ENCODE data around the gene PIM1. TPM values are rescaled to one million over a fixed set of nuclear protein-coding genes. Genes with fewer than 3 reads are reported as not detected.
A peak's percentile ranks its signal among the peaks of the same experiment; 100 is the strongest.

Gene PIM1
- total RNA-seq, 2 experiments from 2014 or later, result 166 to 168 TPM

DNA sequence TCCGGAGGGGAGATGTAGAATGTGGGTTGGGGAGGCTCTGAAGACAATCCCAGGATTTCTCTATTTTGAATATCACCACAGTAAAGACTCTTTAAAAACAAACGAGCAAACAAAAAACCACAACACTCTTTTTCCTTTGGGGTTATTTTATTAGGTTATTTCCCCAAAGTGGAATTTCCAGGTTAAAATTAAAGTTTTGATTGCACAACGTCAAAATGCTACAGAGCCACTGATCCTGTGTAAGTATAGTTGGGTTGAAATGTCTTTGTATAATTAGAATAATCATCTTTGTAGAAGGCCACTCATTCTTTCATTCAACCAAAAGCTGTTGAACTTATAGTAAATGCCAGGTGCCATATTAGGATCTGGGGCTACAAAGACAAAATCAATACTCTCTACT lies 19.6 kb upstream of the PIM1 start:
- no peak overlapping the region for H3K4me3 Mint-ChIP-seq
- peak overlapping the region; percentile 76 for H3K27ac Mint-ChIP-seq

DNA sequence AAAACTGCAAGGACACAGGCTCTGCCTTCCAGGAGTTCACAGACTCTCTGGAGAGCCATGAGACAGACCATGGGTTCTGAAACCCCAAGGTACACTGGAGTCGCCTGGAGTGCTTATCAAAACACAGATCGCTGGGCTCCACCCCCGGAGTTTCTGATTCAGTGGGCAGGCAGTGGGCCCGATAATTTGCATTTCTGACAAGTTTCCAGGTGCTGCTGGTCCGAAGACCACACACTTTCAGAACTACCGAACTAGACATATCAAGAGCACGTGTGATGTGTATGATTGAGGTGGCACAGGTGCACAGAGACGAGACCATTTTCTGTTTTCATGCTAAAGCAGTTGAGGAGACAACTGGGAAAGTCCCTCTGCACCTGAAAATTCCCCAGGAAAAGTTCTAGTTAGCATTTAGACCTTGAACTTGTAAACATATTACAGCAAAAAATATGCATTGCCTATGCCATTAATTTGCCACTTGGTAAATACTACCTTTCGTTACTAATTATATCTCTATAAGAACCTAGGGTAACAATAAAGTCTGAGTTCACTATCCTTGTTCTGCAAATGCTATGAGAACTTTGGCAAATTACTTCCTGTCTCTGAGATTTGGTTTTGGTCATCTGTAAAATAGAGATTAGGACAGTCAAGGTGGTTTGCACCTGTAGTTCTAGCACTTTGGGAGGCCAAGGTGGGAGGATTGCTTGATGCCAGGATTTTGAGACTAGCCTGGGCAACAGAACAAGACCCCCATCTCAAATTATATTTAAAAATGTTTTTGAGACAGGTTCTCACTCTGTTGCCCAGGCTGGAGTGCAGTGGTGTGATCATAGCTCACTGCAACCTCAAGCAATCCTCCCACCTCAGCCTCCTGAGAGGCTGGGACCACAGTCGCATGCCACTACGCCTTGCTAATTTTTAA lies 14.3 kb upstream of the PIM1 start:
- H3K4me3 Mint-ChIP-seq, result peak overlapping the region; percentile 36
- peaks cover 30% of the 10 kb centered on the region for H3K4me1 Mint-ChIP-seq
- DNase-seq, result peak; percentile 75
- no peaks in the 10 kb centered on the region for H3K9me3 Mint-ChIP-seq
- H3K27me3 Mint-ChIP-seq, result no peaks in the 10 kb centered on the region
- no peaks in the 10 kb centered on the region for H3K36me3 Mint-ChIP-seq
- peak overlapping the region; percentile 84 for H3K27ac Mint-ChIP-seq

More for the DNA sequence above, 19.6 kb upstream of the PIM1 start:
- no peak for DNase-seq
- Mint-ChIP-seq H3K27me3 (no peaks in the 10 kb centered on the region), H3K4me1 (peaks cover 23% of the 10 kb centered on the region), H3K9me3 (no peaks in the 10 kb centered on the region), H3K36me3 (no peaks in the 10 kb centered on the region)

DNA sequence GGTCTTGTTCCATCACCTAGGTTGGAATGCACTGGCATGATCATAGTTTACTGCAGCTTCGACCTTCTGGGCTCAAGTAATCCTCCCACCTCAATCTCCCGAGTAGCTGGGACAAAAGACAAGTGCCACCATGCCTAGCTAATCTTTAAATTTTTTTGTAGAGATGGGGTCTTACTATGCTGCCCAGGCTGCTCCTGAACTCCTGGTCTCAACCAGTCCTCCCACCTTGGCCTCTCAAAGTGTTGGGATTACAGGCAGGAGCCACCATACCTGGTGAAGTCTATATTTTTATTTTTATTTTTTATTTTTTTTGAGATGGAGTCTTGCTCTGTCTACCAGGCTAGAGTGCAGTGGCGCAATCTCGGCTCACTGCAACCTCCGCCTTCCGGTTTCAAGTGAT lies 11.4 kb upstream of the PIM1 start:
- Mint-ChIP-seq H3K27ac (no peak overlapping the region), H3K4me3 (no peak overlapping the region), H3K9me3 (no peaks in the 10 kb centered on the region), H3K27me3 (no peaks in the 10 kb centered on the region), H3K36me3 (no peaks in the 10 kb centered on the region), H3K4me1 (peaks cover 31% of the 10 kb centered on the region)
- no peak for DNase-seq

DNA sequence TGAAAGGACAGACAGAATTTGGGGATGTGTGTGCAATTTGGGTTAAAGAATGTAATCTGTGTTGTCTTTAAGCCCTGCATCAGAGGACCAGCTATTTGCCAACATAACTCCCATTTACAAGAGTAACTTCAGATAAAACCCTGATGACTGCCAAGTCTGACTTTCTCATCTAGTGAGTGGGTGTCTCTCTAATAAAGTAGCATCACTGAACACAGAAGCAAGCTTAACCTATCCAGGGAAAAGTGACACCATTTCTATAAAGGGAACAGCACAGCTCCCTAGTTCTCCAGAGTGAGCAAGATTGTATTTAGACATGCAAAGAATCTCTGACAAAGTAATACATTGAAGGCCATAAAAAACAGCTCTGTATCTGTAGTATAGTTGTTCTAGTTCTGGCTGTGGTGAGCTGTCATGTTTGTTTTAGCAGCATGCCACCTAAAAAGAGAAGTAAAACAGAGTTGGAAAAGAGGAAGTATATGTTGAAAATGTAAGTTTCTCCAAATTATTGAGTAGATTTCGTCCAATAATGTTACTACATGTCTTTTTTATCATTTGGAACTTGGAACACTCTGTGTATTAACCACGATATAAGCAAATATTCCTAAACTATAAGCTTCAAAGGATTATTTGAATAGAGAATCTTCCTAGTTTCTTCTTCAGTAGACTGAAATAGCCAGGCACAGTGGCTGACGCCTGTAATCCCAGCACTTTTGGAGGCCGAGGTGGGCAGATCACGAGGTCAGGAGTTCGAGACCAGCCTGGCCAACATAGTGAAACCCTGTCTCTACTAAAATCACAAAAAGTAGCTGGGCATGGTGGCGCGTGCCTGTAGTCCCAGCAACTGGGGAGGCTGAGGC lies 8.8 kb upstream of the PIM1 start:
- no peak overlapping the region for H3K4me3 Mint-ChIP-seq
- no peak for DNase-seq
- H3K27me3 Mint-ChIP-seq, result no peaks in the 10 kb centered on the region
- no peak overlapping the region for H3K27ac Mint-ChIP-seq
- H3K9me3 Mint-ChIP-seq, result no peaks in the 10 kb centered on the region
- H3K36me3 Mint-ChIP-seq, result no peaks in the 10 kb centered on the region
- H3K4me1 Mint-ChIP-seq, result peaks cover 19% of the 10 kb centered on the region

DNA sequence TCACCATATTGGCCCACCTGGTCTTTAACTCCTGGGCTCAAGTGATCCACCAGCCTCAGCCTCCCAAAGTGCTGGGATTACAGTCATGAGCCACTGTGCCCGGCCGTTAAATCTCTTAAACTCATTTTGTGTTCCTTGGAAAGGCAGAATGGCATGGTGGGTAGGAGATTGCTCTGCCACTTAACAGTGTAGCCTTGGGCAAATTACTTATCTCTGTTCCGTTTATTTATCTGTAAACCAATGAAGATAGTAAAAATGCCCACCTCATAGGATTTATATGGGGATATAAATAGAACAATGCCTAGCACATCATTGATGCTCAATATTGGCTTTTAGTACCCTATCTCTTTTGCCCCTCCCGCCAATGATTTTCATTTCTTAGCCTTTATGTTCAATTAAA lies 7.2 kb upstream of the PIM1 start:
- H3K4me3 Mint-ChIP-seq, result no peak overlapping the region
- H3K27me3 Mint-ChIP-seq, result no peaks in the 10 kb centered on the region
- H3K9me3 Mint-ChIP-seq, result no peaks in the 10 kb centered on the region
- peaks cover 7% of the 10 kb centered on the region for H3K4me1 Mint-ChIP-seq
- H3K36me3 Mint-ChIP-seq, result no peaks in the 10 kb centered on the region
- no peak for DNase-seq
- H3K27ac Mint-ChIP-seq, result no peak overlapping the region

DNA sequence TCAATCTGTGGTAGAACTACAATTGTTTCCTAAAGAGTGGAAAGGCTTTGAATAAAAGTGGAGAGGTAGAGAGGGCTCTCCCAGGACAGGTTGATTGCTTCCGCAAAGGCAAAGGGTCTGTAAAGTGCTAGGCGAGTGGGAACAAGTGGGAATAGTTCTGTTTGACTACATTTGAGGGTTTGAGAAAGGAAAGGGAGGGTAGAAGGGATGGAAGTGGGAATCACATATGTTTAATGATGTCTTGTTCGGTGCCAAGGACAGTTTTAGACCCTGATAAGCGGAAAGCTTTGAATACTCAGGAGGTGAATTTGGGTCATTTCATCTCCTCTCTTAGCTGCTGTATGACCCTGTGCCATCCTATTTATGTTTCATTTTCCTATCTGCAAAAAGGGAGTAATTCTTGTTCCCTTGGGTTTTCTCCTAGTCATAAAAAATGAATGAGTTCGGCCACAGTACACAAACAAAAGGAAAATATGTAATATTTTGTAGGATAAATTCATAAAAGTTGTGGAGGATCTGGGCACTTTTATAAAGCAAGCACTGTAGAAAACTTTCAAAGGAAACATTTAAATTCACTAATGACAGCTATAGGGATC lies 1.7 kb upstream of the PIM1 start:
- H3K27me3 Mint-ChIP-seq, result no peaks in the 10 kb centered on the region
- DNase-seq, result no peak

DNA sequence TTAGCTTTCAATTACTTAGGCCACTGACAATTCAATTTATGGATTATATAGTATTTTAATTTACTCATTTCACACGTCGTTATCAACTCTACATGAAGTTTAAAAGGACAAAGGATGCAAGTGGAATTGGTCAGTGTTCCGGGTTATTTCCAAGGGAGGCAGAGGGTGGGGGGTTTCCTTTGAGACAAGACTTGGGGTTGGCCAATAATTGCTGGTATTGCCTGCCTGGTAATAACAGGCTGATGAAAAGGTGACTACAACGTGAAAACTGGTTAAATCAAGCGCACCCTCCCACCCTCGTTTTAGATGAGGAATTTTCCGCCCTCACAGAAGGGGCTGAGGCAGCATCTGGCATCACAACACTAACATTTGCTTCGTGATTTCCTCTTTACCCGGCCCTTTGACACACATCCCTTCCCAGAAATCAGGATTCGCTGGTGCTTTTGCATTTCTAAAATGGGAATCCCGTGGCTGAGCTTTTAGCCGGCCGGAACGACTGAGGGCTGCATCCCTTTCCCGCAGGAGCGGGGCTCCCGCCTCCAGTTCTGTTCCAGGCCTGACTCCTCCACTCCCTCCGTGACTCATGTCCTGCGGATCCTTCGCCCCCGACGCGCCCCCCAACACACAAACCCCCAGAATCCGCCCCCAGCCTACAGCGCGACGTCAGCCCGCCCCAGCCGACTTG lies 999 bp upstream of the PIM1 start:
- Mint-ChIP-seq H3K4me3 (peak overlapping the region; percentile 91), H3K4me1 (peaks cover 32% of the 10 kb centered on the region), H3K36me3 (peaks cover 33% of the 10 kb centered on the region), H3K27ac (peak overlapping the region; percentile 98), H3K9me3 (no peaks in the 10 kb centered on the region), H3K27me3 (no peaks in the 10 kb centered on the region)
- peak; percentile 44 for DNase-seq

More for the DNA sequence above, 1.7 kb upstream of the PIM1 start:
- H3K27ac Mint-ChIP-seq, result peak overlapping the region; percentile 98
- H3K4me1 Mint-ChIP-seq, result peaks cover 25% of the 10 kb centered on the region
- H3K4me3 Mint-ChIP-seq, result peak overlapping the region; percentile 91
- H3K36me3 Mint-ChIP-seq, result peaks cover 26% of the 10 kb centered on the region
- no peaks in the 10 kb centered on the region for H3K9me3 Mint-ChIP-seq

DNA sequence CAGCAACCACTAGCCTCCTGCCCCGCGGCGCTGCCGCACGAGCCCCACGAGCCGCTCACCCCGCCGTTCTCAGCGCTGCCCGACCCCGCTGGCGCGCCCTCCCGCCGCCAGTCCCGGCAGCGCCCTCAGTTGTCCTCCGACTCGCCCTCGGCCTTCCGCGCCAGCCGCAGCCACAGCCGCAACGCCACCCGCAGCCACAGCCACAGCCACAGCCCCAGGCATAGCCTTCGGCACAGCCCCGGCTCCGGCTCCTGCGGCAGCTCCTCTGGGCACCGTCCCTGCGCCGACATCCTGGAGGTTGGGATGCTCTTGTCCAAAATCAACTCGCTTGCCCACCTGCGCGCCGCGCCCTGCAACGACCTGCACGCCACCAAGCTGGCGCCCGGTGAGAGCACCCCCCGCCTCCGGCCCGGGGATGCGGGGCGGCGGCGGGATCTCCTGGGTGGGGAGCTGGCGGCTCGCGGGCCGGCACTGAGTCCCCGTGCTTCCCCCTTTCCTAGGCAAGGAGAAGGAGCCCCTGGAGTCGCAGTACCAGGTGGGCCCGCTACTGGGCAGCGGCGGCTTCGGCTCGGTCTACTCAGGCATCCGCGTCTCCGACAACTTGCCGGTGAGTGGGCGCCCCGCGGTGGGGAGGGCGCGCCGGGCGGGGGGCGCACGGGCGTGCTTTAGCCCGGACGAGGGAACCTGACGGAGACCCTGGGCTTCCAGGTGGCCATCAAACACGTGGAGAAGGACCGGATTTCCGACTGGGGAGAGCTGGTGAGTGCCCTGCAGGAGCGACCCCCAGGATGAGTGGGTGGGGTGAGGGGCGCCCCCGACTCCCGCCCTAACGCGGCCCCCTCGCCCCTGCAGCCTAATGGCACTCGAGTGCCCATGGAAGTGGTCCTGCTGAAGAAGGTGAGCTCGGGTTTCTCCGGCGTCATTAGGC lies 585 bp downstream of the PIM1 start:
- Mint-ChIP-seq H3K36me3 (peaks cover 49% of the 10 kb centered on the region), H3K4me3 (peak overlapping the region; percentile 87), H3K4me1 (peaks cover 46% of the 10 kb centered on the region), H3K27ac (peak overlapping the region; percentile 95), H3K27me3 (no peaks in the 10 kb centered on the region), H3K9me3 (no peaks in the 10 kb centered on the region)
- peak; percentile 65 for DNase-seq

DNA sequence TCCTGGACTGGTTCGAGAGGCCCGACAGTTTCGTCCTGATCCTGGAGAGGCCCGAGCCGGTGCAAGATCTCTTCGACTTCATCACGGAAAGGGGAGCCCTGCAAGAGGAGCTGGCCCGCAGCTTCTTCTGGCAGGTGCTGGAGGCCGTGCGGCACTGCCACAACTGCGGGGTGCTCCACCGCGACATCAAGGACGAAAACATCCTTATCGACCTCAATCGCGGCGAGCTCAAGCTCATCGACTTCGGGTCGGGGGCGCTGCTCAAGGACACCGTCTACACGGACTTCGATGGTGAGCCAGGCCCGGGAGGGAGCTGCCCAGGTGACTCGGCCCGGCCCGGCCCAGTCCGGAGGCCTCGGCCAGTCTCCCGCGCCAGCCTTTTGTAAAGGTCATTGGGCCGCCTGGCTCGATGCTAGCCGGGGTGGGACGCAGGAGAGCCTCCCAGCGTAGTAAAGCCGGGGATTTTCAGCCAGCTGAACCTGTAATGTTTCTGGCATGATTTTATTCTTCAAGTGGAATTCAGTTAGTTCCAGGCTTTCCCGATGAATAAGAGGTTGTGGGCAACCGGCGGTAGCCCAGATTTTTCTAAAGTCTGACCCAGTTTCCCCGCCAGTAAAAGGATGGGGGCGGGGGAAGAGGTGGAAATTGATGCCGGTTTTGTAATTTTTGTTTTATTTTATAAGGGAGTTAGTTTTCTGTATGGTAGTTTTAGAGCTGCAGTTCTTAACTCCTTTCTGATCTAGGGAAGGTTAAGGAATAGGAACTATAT lies 1.4 kb downstream of the PIM1 start:
- peak; percentile 30 for DNase-seq
- Mint-ChIP-seq H3K4me1 (peaks cover 55% of the 10 kb centered on the region), H3K36me3 (peaks cover 57% of the 10 kb centered on the region), H3K27me3 (no peaks in the 10 kb centered on the region), H3K4me3 (peak overlapping the region; percentile 87), H3K9me3 (no peaks in the 10 kb centered on the region), H3K27ac (peak overlapping the region; percentile 95)

DNA sequence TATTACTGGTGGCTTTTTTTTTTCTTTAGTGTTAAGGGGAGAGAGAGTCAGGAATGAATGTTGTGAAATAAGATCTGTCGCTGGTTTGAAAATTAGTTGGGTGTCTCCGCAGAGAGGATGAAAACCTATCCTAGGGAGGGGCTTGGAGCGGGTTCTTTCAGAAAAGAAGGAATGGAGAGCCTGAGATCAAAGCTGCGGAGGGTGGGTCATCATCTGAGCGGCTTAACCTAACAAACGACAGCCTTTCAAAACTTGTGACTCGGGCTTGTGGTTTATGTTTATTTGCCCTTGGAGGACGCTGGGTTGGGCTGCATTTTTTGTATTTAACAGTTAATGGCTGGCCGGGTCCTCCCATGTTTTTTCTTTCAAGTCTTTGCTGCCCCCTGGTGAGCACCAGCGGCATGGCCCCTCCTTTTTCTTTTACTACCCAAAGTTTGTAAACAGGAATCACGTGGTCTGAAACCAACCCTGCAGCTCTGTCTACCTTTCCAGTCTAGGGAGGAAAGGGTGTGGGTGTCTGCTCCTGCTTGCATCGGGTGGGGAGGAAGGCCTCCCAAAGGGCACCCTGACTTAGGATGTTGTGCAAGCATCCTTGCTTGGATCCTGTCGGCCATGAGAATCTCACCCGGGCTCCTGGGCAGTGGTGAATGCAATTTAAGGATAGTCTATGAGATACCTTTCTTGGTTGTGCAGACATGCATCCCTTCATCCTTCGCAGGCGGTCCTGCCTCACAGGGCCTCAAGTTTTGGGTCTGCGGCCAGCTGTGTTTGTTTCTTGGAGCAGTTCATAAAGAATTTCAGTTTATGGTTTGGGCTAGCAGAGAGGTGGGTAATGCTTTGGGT lies 2.2 kb downstream of the PIM1 start:
- Mint-ChIP-seq H3K4me3 (peak overlapping the region; percentile 87), H3K36me3 (peaks cover 63% of the 10 kb centered on the region), H3K9me3 (no peaks in the 10 kb centered on the region), H3K4me1 (peaks cover 63% of the 10 kb centered on the region), H3K27me3 (no peaks in the 10 kb centered on the region), H3K27ac (peak overlapping the region; percentile 95)
- peak; percentile 83 for DNase-seq

DNA sequence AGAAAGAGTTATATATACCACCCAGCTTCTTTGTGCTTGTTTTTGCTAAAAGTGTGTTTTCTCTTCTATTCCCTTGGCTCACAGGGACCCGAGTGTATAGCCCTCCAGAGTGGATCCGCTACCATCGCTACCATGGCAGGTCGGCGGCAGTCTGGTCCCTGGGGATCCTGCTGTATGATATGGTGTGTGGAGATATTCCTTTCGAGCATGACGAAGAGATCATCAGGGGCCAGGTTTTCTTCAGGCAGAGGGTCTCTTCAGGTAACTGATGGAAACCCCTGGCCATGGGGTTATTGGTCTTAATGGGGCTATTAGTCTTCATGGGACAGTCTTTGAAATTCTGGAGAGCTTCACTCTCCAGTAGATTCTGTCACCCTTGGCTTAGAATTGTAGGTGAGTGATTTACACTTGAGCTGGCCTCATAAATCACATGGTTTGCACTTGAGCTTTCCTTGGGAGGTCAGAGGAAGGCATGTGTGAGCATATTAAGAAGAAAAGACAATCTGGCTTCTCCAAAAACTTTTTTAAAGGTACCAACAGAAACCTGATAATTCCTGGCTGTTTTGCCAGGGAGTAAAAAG lies 3.0 kb downstream of the PIM1 start:
- H3K27ac Mint-ChIP-seq, result peak overlapping the region; percentile 95
- H3K9me3 Mint-ChIP-seq, result peaks cover 1% of the 10 kb centered on the region
- H3K4me3 Mint-ChIP-seq, result peak overlapping the region; percentile 87
- peaks cover 68% of the 10 kb centered on the region for H3K36me3 Mint-ChIP-seq
- peaks cover 71% of the 10 kb centered on the region for H3K4me1 Mint-ChIP-seq
- no peaks in the 10 kb centered on the region for H3K27me3 Mint-ChIP-seq
- DNase-seq, result no peak

DNA sequence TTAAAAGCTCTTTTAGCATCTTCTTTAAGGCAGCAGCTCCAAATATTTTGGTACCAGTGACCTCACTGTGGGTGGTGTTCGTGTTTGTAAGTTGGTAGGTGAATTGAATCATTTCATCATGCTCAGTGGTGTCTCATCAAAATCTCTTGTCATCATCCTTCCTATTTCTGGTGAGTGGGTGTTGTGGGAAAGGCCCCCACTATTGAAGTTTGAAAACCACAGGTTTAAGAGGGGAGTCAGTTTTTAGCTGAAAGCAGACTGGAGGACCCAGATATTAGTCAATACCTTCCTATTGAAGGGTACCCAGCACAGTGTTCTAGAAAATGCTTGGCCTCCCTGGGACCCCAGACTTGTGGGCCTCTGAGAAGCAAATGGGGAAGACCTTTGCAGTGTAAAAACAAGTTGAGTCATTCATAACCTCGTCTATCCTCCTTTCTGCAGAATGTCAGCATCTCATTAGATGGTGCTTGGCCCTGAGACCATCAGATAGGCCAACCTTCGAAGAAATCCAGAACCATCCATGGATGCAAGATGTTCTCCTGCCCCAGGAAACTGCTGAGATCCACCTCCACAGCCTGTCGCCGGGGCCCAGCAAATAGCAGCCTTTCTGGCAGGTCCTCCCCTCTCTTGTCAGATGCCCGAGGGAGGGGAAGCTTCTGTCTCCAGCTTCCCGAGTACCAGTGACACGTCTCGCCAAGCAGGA lies 3.7 kb downstream of the PIM1 start:
- H3K27me3 Mint-ChIP-seq, result no peaks in the 10 kb centered on the region
- H3K36me3 Mint-ChIP-seq, result peaks cover 71% of the 10 kb centered on the region
- H3K4me3 Mint-ChIP-seq, result peak overlapping the region; percentile 87
- H3K4me1 Mint-ChIP-seq, result peaks cover 67% of the 10 kb centered on the region
- peak overlapping the region; percentile 95 for H3K27ac Mint-ChIP-seq
- DNase-seq, result peak; percentile 70
- H3K9me3 Mint-ChIP-seq, result peaks cover 4% of the 10 kb centered on the region

Data from activated naive CD8-positive, alpha-beta T cell treated with anti-CD3 and anti-CD28 coated beads for 36 hours (primary cell).